Hippocampal formation (tissue), 2 donors: ENCODE data around the gene KLF3.

Experiments used
- DNase-seq, 2 donors: peaks; one replicate each; lab custom pipeline; 2025; lab: John Stamatoyannopoulos, UW

Gene KLF3

GRCh38 chr4:38698176-38698575 lies 34.2 kb downstream of the KLF3 start:
- DNase-seq = no peak

GRCh38 chr4:38699112-38699511 lies 35.1 kb downstream of the KLF3 start:
- DNase-seq = no peak

- no peak for DNase-seq
Measured at GRCh38 chr4:38703635-38704034, 39.6 kb downstream of the KLF3 start.

- DNase-seq = no peak
Measured at GRCh38 chr4:38704622-38705154, 40.7 kb downstream of the KLF3 start.

GRCh38 chr4:38706301-38706700 lies 42.3 kb downstream of the KLF3 start:
- no peak for DNase-seq

- no peak for DNase-seq
Measured at GRCh38 chr4:38710053-38710452, 46.1 kb downstream of the KLF3 start.

GRCh38 chr4:38711066-38711465 lies 47.1 kb downstream of the KLF3 start:
- DNase-seq = no peak

- DNase-seq = no peak
Measured at GRCh38 chr4:38715050-38715449, 51.1 kb downstream of the KLF3 start.

- no peak for DNase-seq
Measured at GRCh38 chr4:38716256-38716655, 52.3 kb downstream of the KLF3 start.

- no peak for DNase-seq
Measured at GRCh38 chr4:38717604-38718003, 53.6 kb downstream of the KLF3 start.

- DNase-seq = no peak
Measured at GRCh38 chr4:38723114-38723513, 59.1 kb downstream of the KLF3 start.

- DNase-seq = no peak
Measured at GRCh38 chr4:38723726-38724474, 59.9 kb downstream of the KLF3 start.

GRCh38 chr4:38724475-38724808 lies 60.4 kb downstream of the KLF3 start:
- no peak for DNase-seq

GRCh38 chr4:38728631-38729141 lies 64.7 kb downstream of the KLF3 start:
- no peak for DNase-seq

GRCh38 chr4:38730493-38730829 lies 66.5 kb downstream of the KLF3 start:
- DNase-seq = no peak

- DNase-seq = peak; percentile 46 to 67
Measured at GRCh38 chr4:38730830-38731646, 67.0 kb downstream of the KLF3 start.

- DNase-seq = no peak
Measured at GRCh38 chr4:38733663-38734062, 69.7 kb downstream of the KLF3 start.

GRCh38 chr4:38734446-38734845 lies 70.4 kb downstream of the KLF3 start:
- DNase-seq = no peak

GRCh38 chr4:38734911-38735310 lies 70.9 kb downstream of the KLF3 start:
- DNase-seq = peak in 1 of 2 donors; percentile 20

- DNase-seq = no peak
Measured at GRCh38 chr4:38735870-38736269, 71.9 kb downstream of the KLF3 start.

GRCh38 chr4:38738940-38739803 lies 75.2 kb downstream of the KLF3 start:
- no peak for DNase-seq

- no peak for DNase-seq
Measured at GRCh38 chr4:38740303-38740702, 76.3 kb downstream of the KLF3 start.
